ENCODE data around the gene TRAP1.
"Not testable (repeated sequence)": the region's sequence is repeated elsewhere in the genome, so short reads cannot be mapped to it uniquely, and the experiment has no call there.

Gene TRAP1

GRCh38 chr16:3735541-3735940, 18.2 kb upstream of the TRAP1 start:
- no peak for DNase-seq

- DNase-seq: no peak
These were observed 17.5 kb upstream of the TRAP1 start for GRCh38 chr16:3734758-3735221.

- no peak for DNase-seq
These were observed 16.9 kb upstream of the TRAP1 start for GRCh38 chr16:3734084-3734757.

GRCh38 chr16:3732171-3732570, 14.8 kb upstream of the TRAP1 start:
- no peak for DNase-seq

GRCh38 chr16:3731126-3731935, 14.0 kb upstream of the TRAP1 start:
- DNase-seq: no peak

- DNase-seq: no peak
These were observed 13.1 kb upstream of the TRAP1 start for GRCh38 chr16:3730161-3731125.

GRCh38 chr16:3729161-3730112, 12.1 kb upstream of the TRAP1 start:
- no peak for DNase-seq

- no peak for DNase-seq
These were observed 11.3 kb upstream of the TRAP1 start for GRCh38 chr16:3728424-3729160.

- no peak for DNase-seq
These were observed 10.6 kb upstream of the TRAP1 start for GRCh38 chr16:3727806-3728381.

GRCh38 chr16:3726021-3726687, 8.8 kb upstream of the TRAP1 start:
- DNase-seq: no peak

GRCh38 chr16:3725276-3725675, 8.0 kb upstream of the TRAP1 start:
- no peak for DNase-seq

- DNase-seq: no peak
These were observed 5.2 kb upstream of the TRAP1 start for GRCh38 chr16:3722508-3722907.

- DNase-seq: no peak
These were observed 3.1 kb upstream of the TRAP1 start for GRCh38 chr16:3720418-3720817.

- DNase-seq: no peak
These were observed 1.3 kb upstream of the TRAP1 start for GRCh38 chr16:3718628-3719027.

- no peak for DNase-seq
These were observed 681 bp upstream of the TRAP1 start for GRCh38 chr16:3718019-3718391.

GRCh38 chr16:3716831-3717234, 491 bp downstream of the TRAP1 start:
- no peak for DNase-seq

GRCh38 chr16:3715430-3715829, 1.9 kb downstream of the TRAP1 start:
- DNase-seq: no peak

GRCh38 chr16:3714378-3714777, 2.9 kb downstream of the TRAP1 start:
- not testable (repeated sequence) for DNase-seq

- no peak for DNase-seq
These were observed 3.6 kb downstream of the TRAP1 start for GRCh38 chr16:3713587-3714242.

GRCh38 chr16:3712861-3713372, 4.4 kb downstream of the TRAP1 start:
- no peak for DNase-seq

Data from NCI-H1105 (cell line).